LNCaP clone FGC (cell line): ENCODE measurements around the gene CACNG6.

Source experiments
- DNase-seq: peaks from one replicate; pipeline ENCODE4 v3.0.0-alpha.2; 2011; ENCODE audit warnings: low read depth
- H3K4me3 ChIP-seq: 2 replicates; pipeline ENCODE4 v1.5.1; 2011; ENCODE audit warnings: mild to moderate bottlenecking, low read depth, low read length, control low read depth
- CTCF ChIP-seq: IDR thresholded peaks from 2 replicates; pipeline ENCODE4 v1.5.1; 2012; ENCODE audit warnings: mild to moderate bottlenecking; ENCODE audit not compliant: control insufficient read depth, insufficient read depth; ENCODE audit errors: extremely low read depth

The CACNG6 gene

GRCh38 chr19:54040003-54040402, 48.6 kb downstream of the CACNG6 start:
- TF ChIP-seq CTCF: no peak
- H3K4me3 ChIP-seq: no peak overlapping the region
- DNase-seq: no peak

GRCh38 chr19:54041969-54042606, 50.7 kb downstream of the CACNG6 start:
- no peak overlapping the region for H3K4me3 ChIP-seq
- DNase-seq: no peak
- no peak for TF ChIP-seq CTCF

- TF ChIP-seq CTCF: no peak
- no peak for DNase-seq
- no peak overlapping the region for H3K4me3 ChIP-seq
Measured at GRCh38 chr19:54042989-54043388, 51.6 kb downstream of the CACNG6 start.

- H3K4me3 ChIP-seq: no peak overlapping the region
- no peak for DNase-seq
- TF ChIP-seq CTCF: no peak
Measured at GRCh38 chr19:54045771-54046170, 54.3 kb downstream of the CACNG6 start.

GRCh38 chr19:54047616-54048015, 56.2 kb downstream of the CACNG6 start:
- DNase-seq: no peak
- H3K4me3 ChIP-seq: no peak overlapping the region
- TF ChIP-seq CTCF: no peak
